Stomach (tissue), 4 donors: ENCODE data around the gene SMOC2.

ENCODE experiments used
- CTCF ChIP-seq, 7 experiments: fragments of 450-650 bp in 4 of 7; fragments of 200-600 bp in 3 of 7; sonication (generic) in 3 of 7; IDR thresholded peaks; one replicate each; pipeline ENCODE4 v1.5.1; 2016 to 2019; ENCODE audit warnings: antibody characterized with exemption in 7 of 7, control low read depth in 2 of 7, mild to moderate bottlenecking in 1 of 7
- EP300 ChIP-seq: sonication (generic); formaldehyde crosslinking; IDR thresholded peaks from one replicate; pipeline ENCODE4 v1.6.1; 2017; ENCODE audit warnings: antibody characterized with exemption

GRCh38 chr6:168581706-168582105 lies 140.7 kb downstream of the SMOC2 start:
- TF ChIP-seq CTCF (IDR thresholded peaks at IDR 0.05) (no peak), EP300 (no peak)
